ENCODE measurements around the gene KLHL30.

KLHL30 gene

GRCh38 chr2:238138331-238139195 is at the start of gene KLHL30:
Gene KLHL30, plus strand, starts transcription at chr2:238138668. Its CDS starts 2,087 bp downstream, at chr2:238140755.
- DNase-seq = no peak

GRCh38 chr2:238090887-238091286 is 47.6 kb upstream of the KLHL30 start:
- DNase-seq = no peak

- no peak for DNase-seq
These were observed 46.9 kb upstream of the KLHL30 start for GRCh38 chr2:238091436-238092060.

GRCh38 chr2:238092486-238093035 is 45.9 kb upstream of the KLHL30 start:
- DNase-seq = no peak

GRCh38 chr2:238093181-238094140 is 45.0 kb upstream of the KLHL30 start:
- no peak for DNase-seq

- DNase-seq = no peak
These were observed 43.9 kb upstream of the KLHL30 start for GRCh38 chr2:238094438-238095022.

GRCh38 chr2:238095143-238095542 is 43.3 kb upstream of the KLHL30 start:
- DNase-seq = no peak

- DNase-seq = no peak
These were observed 42.0 kb upstream of the KLHL30 start for GRCh38 chr2:238096311-238097011.

GRCh38 chr2:238097201-238097987 is 41.1 kb upstream of the KLHL30 start:
- no peak for DNase-seq

- peak; percentile 88 for DNase-seq
These were observed 40.2 kb upstream of the KLHL30 start for GRCh38 chr2:238097988-238098871.

GRCh38 chr2:238098901-238099713 is 39.4 kb upstream of the KLHL30 start:
- DNase-seq = no peak

- DNase-seq = no peak
These were observed 38.8 kb upstream of the KLHL30 start for GRCh38 chr2:238099714-238100048.

GRCh38 chr2:238100049-238100820 is 38.2 kb upstream of the KLHL30 start, which contains the start of gene ESPNL:
Gene ESPNL, plus strand, starts transcription at chr2:238100340. Its CDS starts 80 bp downstream, at chr2:238100420.
- peak; percentile 47 for DNase-seq

GRCh38 chr2:238100821-238101771 is 37.4 kb upstream of the KLHL30 start:
- DNase-seq = no peak

- DNase-seq = no peak
These were observed 36.3 kb upstream of the KLHL30 start for GRCh38 chr2:238101891-238102841.

GRCh38 chr2:238102865-238103264 is 35.6 kb upstream of the KLHL30 start:
- DNase-seq = no peak
